H1 (cell line): ENCODE results near the gene EPB41L4A. TPM values are rescaled to one million over a fixed set of nuclear protein-coding genes. Genes with fewer than 3 reads are reported as not detected.

Source experiments
- CTCF ChIA-PET: fragments of 300-600 bp; sonication (Branson Sonifier 250); formaldehyde crosslinking; loops from one replicate; lab custom pipeline; 2021; ENCODE audit not compliant: partially characterized antibody; lab: Charles Lee
- POLR2A ChIA-PET: fragments of 300-600 bp; sonication (Branson Sonifier 250); formaldehyde crosslinking; loops from one replicate; lab custom pipeline; 2021; ENCODE audit warnings: inconsistent platforms; ENCODE audit not compliant: partially characterized antibody; lab: Charles Lee
- DNase-seq, 2 experiments: peaks; one replicate each; pipeline versions ENCODE4 v3.0.0 to v3.0.0-alpha.2; 2010 to 2022; ENCODE audit warnings: low spot score in 2 of 2, low read depth in 1 of 2, mixed read lengths in 1 of 2
- FAIRE-seq: peaks from 2 replicates; lab custom pipeline; 2011; peaks lifted over from hg19 to GRCh38; lab: Jason Lieb, UNC
- H2AFZ ChIP-seq: 2 replicates; pipeline ENCODE4 v1.8.1; 2012; ENCODE audit warnings: low read length, inconsistent platforms
- H2AK5ac ChIP-seq: 2 replicates; pipeline ENCODE4 v1.6.1; 2013; ENCODE audit warnings: low read depth, low read length
- H2BK120ac ChIP-seq: replicated peaks from 2 replicates; pipeline ENCODE3; 2013; ENCODE audit warnings: low read depth, low read length, inconsistent platforms
- H2BK12ac ChIP-seq: 2 replicates; pipeline ENCODE4 v1.6.1; 2013; ENCODE audit warnings: low read depth, low read length
- H2BK15ac ChIP-seq: 2 replicates; pipeline ENCODE4 v1.6.1; 2013; ENCODE audit warnings: low read length
- H2BK20ac ChIP-seq: 2 replicates; pipeline ENCODE4 v1.6.1; 2013; ENCODE audit warnings: low read length
- H2BK5ac ChIP-seq: 2 replicates; pipeline ENCODE4 v1.6.1; 2013; ENCODE audit warnings: low read depth, low read length
- H3K14ac ChIP-seq: 2 replicates; pipeline ENCODE4 v1.6.1; 2013; ENCODE audit warnings: inconsistent platforms; ENCODE audit not compliant: insufficient read length
- H3K18ac ChIP-seq: 2 replicates; pipeline ENCODE4 v1.6.1; 2013; ENCODE audit warnings: low read length; ENCODE audit errors: extremely low read depth
- H3K23ac ChIP-seq: 2 replicates; pipeline ENCODE4 v1.6.1; 2013; ENCODE audit warnings: inconsistent platforms; ENCODE audit not compliant: insufficient read length
- H3K23me2 ChIP-seq: 2 replicates; pipeline ENCODE4 v1.6.1; 2013; ENCODE audit warnings: low read depth, low read length
- H3K27ac ChIP-seq: 2 replicates; pipeline ENCODE4 v1.6.1; 2011; ENCODE audit warnings: low read depth, low read length, inconsistent platforms
- H3K27me3 ChIP-seq, 4 experiments: replicated peaks in 1 of 4; 1 replicate in 1 of 4; 2 replicates in 3 of 4; pipeline versions ENCODE4 v1.6.1 to v1.8.1; 2011 to 2013; ENCODE audit warnings: low read length in 3 of 4, mild to moderate bottlenecking in 3 of 4, inconsistent platforms in 2 of 4, mixed read lengths in 2 of 4, moderate library complexity in 1 of 4; ENCODE audit not compliant: control insufficient read depth in 3 of 4, insufficient read depth in 3 of 4; ENCODE audit errors: extremely low read depth in 1 of 4
- H3K36me3 ChIP-seq, 4 experiments: 2 replicates each; pipeline versions ENCODE4 v1.6.1 to v1.8.1; 2011 to 2013; ENCODE audit warnings: mild to moderate bottlenecking in 4 of 4, low read length in 3 of 4, moderate library complexity in 2 of 4, control low read depth in 1 of 4, inconsistent platforms in 1 of 4; ENCODE audit not compliant: insufficient read depth in 4 of 4, control insufficient read depth in 2 of 4
- H3K4ac ChIP-seq: replicated peaks from 2 replicates; pipeline ENCODE3; 2013; ENCODE audit warnings: low read length, low read depth, mixed read lengths, inconsistent platforms; ENCODE audit not compliant: insufficient read length
- H3K4me1 ChIP-seq, 4 experiments: replicated peaks in 1 of 4; 1 replicate in 1 of 4; 2 replicates in 3 of 4; pipeline versions ENCODE4 v1.6.1 to v1.8.1; 2011 to 2013; ENCODE audit warnings: low read length in 3 of 4, inconsistent platforms in 2 of 4, mixed read lengths in 1 of 4; ENCODE audit not compliant: insufficient read depth in 4 of 4, control insufficient read depth in 3 of 4
- H3K4me2 ChIP-seq, 2 experiments: 2 replicates each; pipeline versions ENCODE4 v1.6.1 to v1.8.1; 2011 to 2013; ENCODE audit warnings: low read depth in 2 of 2, low read length in 2 of 2, control low read depth in 1 of 2, inconsistent platforms in 1 of 2, mild to moderate bottlenecking in 1 of 2; ENCODE audit not compliant: insufficient read depth in 1 of 2
- H3K4me3 ChIP-seq, 4 experiments: fragments of 200-600, 300-600 bp in 1 of 4; sonication (generic), shearing (Covaris generic), sonication (Bioruptor Twin) in 1 of 4; 2 replicates each; pipeline versions ENCODE4 v1.5.1 to v1.8.1; 2011 to 2016; ENCODE audit warnings: low read length in 4 of 4, low read depth in 3 of 4, control low read depth in 2 of 4, inconsistent platforms in 2 of 4, mild to moderate bottlenecking in 2 of 4, mixed read lengths in 1 of 4, moderate library complexity in 1 of 4; ENCODE audit not compliant: insufficient read depth in 2 of 4; ENCODE audit errors: extremely low read depth in 1 of 4
- H3K56ac ChIP-seq: replicated peaks from 2 replicates; pipeline ENCODE3; 2013; ENCODE audit warnings: low read depth, mild to moderate bottlenecking, mixed read lengths, low read length, inconsistent platforms; ENCODE audit not compliant: insufficient read length
- H3K79me1 ChIP-seq: 2 replicates; pipeline ENCODE4 v1.6.1; 2013; ENCODE audit warnings: low read depth, low read length, control low read depth
- H3K79me2 ChIP-seq, 2 experiments: 2 replicates each; pipeline versions ENCODE4 v1.6.1 to v1.8.1; 2012 to 2013; ENCODE audit warnings: low read length in 2 of 2, mild to moderate bottlenecking in 2 of 2, inconsistent platforms in 1 of 2; ENCODE audit not compliant: insufficient read depth in 2 of 2, control insufficient read depth in 1 of 2
- H3K9ac ChIP-seq, 4 experiments: replicated peaks in 1 of 4; 1 replicate in 1 of 4; 2 replicates in 3 of 4; pipeline versions ENCODE4 v1.6.1 to v1.8.1; 2011 to 2013; ENCODE audit warnings: low read depth in 3 of 4, low read length in 3 of 4, control low read depth in 2 of 4, mild to moderate bottlenecking in 2 of 4, moderate library complexity in 2 of 4, inconsistent platforms in 1 of 4; ENCODE audit errors: extremely low read depth in 1 of 4
- H3K9me3 ChIP-seq, 2 experiments: 2 replicates each; pipeline versions ENCODE4 v1.6.1 to v1.8.1; 2012 to 2013; ENCODE audit warnings: mild to moderate bottlenecking in 2 of 2, moderate library complexity in 2 of 2, control low read depth in 1 of 2, inconsistent platforms in 1 of 2, low read depth in 1 of 2, low read length in 1 of 2, mixed read lengths in 1 of 2; ENCODE audit not compliant: insufficient read depth in 2 of 2
- H4K20me1 ChIP-seq, 2 experiments: replicated peaks in 1 of 2; 2 replicates each; pipeline versions ENCODE3 to v1.8.1; 2011 to 2013; ENCODE audit warnings: inconsistent platforms in 2 of 2, low read length in 2 of 2, mild to moderate bottlenecking in 1 of 2; ENCODE audit not compliant: insufficient read depth in 2 of 2, control insufficient read depth in 1 of 2
- H4K5ac ChIP-seq: 2 replicates; pipeline ENCODE4 v1.6.1; 2013; ENCODE audit warnings: low read length, low read depth, mixed read lengths, inconsistent platforms; ENCODE audit not compliant: insufficient read length
- H4K8ac ChIP-seq: 2 replicates; pipeline ENCODE4 v1.8.0; 2013; ENCODE audit warnings: mild to moderate bottlenecking, moderate library complexity, low read length, inconsistent platforms; ENCODE audit not compliant: insufficient read depth; ENCODE audit errors: extremely low read depth
- H4K91ac ChIP-seq: replicated peaks from 2 replicates; pipeline ENCODE3; 2013; ENCODE audit warnings: low read length, mixed read lengths, inconsistent platforms; ENCODE audit not compliant: insufficient read length
- BCL11A ChIP-seq, 2 experiments: IDR thresholded peaks; one replicate each; pipeline ENCODE4 v1.6.1; 2011; ENCODE audit warnings: low read depth in 2 of 2, low read length in 2 of 2, mild to moderate bottlenecking in 2 of 2
- polyA plus RNA-seq, 7 experiments: library from polyadenylated mRNA; depleted of rRNA in 3 of 7; stranded (reverse) in 5 of 7; unstranded in 2 of 7; fragments of >200 nt in 5 of 7; fragments of 200-250 nt in 2 of 7; gene quantifications; 1 replicate in 5 of 7; 2 replicates in 1 of 7; 4 replicates in 1 of 7; pipeline versions ENCODE4 v1.2.1 to v1.2.3, GENCODE V29; 2011 to 2013; ENCODE audit warnings: missing spikeins in 2 of 7, mixed read lengths in 2 of 7
- total RNA-seq: library from RNA; stranded (reverse); fragmentation: NEBNext Ultra II Directional; extraction: Animal tissue kit (Norgen Biotek cat#: 25700); gene quantifications from 2 replicates; pipeline ENCODE4 v1.2.1, GENCODE V29; 2021

EPB41L4A gene
- total and polyA plus RNA-seq, 2 of the 8 experiments (the other 6 are each of a cell fraction or from before 2014, with no cell fraction given) = 1.6 to 4.6 TPM

DNA sequence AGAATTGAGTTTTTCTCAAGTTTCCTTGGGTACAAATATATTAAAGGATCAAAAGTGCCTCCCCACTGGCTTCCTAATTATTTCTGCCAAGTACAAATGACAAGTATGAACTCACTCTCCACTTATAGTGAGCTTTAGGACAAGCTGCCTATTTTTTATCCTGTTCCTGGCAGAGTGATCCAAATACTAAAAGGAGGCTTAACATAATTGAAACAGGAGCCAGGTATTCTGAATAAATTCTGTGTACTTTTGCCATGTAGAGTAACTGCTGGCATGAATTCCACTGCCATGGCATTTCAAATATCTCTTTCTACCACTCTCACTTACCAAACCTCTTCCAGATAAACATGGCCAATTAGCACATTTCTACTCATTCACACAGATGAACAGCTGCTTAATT, 171.1 kb downstream of the EPB41L4A start:
- Histone ChIP-seq H3K18ac (no peak overlapping the region), H2BK120ac (no peak overlapping the region), H3K4ac (no peak overlapping the region), H2AFZ (no peak overlapping the region), H3K23ac (no peak overlapping the region), H4K91ac (no peak overlapping the region), H4K8ac (no peak overlapping the region), H2BK12ac (no peak overlapping the region), H2AK5ac (no peak overlapping the region), H3K56ac (no peak overlapping the region), H3K27me3 (no peaks in the 10 kb centered on the region), H3K23me2 (no peaks in the 10 kb centered on the region), H3K4me3 (no peak overlapping the region), H4K20me1 (no peaks in the 10 kb centered on the region), H2BK20ac (no peak overlapping the region), H4K5ac (no peak overlapping the region), H3K4me1 (no peaks in the 10 kb centered on the region; a peak in 1 of 7 replicates), H3K4me2 (no peak overlapping the region), H3K9me3 (no peaks in the 10 kb centered on the region), H3K36me3 (no peaks in the 10 kb centered on the region), H2BK15ac (no peak overlapping the region), H3K9ac (no peak overlapping the region), H3K79me2 (no peaks in the 10 kb centered on the region), H3K14ac (no peak overlapping the region), H3K79me1 (no peaks in the 10 kb centered on the region), H3K27ac (no peak overlapping the region), H2BK5ac (no peak overlapping the region)
- ChIA-PET POLR2A (interaction anchor here (0.6 kb wide), 1 partner anchor 17 kb away, joined by 3 read pairs; no protein-coding TSS in a partner anchor), CTCF (interaction anchor here (1.1 to 1.2 kb wide), 2 partner anchors 8 to 173 kb away, joined by 3 read pairs; no protein-coding TSS in a partner anchor)
- no peak for TF ChIP-seq BCL11A (IDR thresholded peaks at IDR 0.05; ENCODE audit: low read depth in 2 of 2, low read length in 2 of 2)
- FAIRE-seq = no peak
- no peak for DNase-seq
